CD4-positive, alpha-beta T cell (primary cell): ENCODE data around the gene SGPP1. TPM values are rescaled to one million over a fixed set of nuclear protein-coding genes. Genes with fewer than 3 reads are reported as not detected.

Experiments
- ATAC-seq: fragments of 200-7000 bp; cut with Tn5 transposase; one replicate; pipeline ENCODE4 v1.10.0; 2022; ENCODE audit warnings: mild to moderate bottlenecking; ENCODE audit not compliant: poor library complexity
- CTCF ChIA-PET: fragments of 350-600 bp; sonication (Branson Sonifier 250); formaldehyde crosslinking; loops from one replicate; lab custom pipeline; 2021; ENCODE audit warnings: antibody characterized with exemption, inconsistent platforms; lab: Charles Lee
- POLR2A ChIA-PET: fragments of 350-600 bp; sonication (Branson Sonifier 250); formaldehyde crosslinking; loops from one replicate; lab custom pipeline; 2021; ENCODE audit warnings: antibody characterized with exemption, inconsistent platforms; lab: Charles Lee
- DNase-seq, 14 experiments: peaks; one replicate each; pipeline ENCODE4 v3.0.0-alpha.2; 2013 to 2020; ENCODE audit warnings: mixed read lengths in 2 of 14
- H3K27ac ChIP-seq, 2 donors: one replicate each; pipeline versions ENCODE4 v1.5.1 to v1.7.0; 2013; ENCODE audit warnings: low read length in 2 of 2, low read depth in 1 of 2, mild to moderate bottlenecking in 1 of 2
- H3K27me3 ChIP-seq, 2 experiments: 1 replicate in 1 of 2; 2 replicates in 1 of 2; pipeline versions ENCODE4 v1.6.1 to v1.7.0; 2013; ENCODE audit warnings: low read length in 2 of 2, control low read depth in 1 of 2, mild to moderate bottlenecking in 1 of 2, moderate library complexity in 1 of 2; ENCODE audit not compliant: insufficient read depth in 2 of 2, control insufficient read depth in 1 of 2
- H3K36me3 ChIP-seq: one replicate; pipeline ENCODE4 v1.6.1; 2013; ENCODE audit warnings: low read length, control low read depth; ENCODE audit not compliant: insufficient read depth
- H3K4me1 ChIP-seq: one replicate; pipeline ENCODE4 v1.6.1; 2013; ENCODE audit warnings: low read length, control low read depth; ENCODE audit not compliant: insufficient read depth
- H3K4me3 ChIP-seq: one replicate; pipeline ENCODE4 v1.5.1; 2013; ENCODE audit warnings: mild to moderate bottlenecking, low read length, moderate library complexity
- H3K9me3 ChIP-seq, 2 experiments: 1 replicate in 1 of 2; 2 replicates in 1 of 2; pipeline versions ENCODE4 v1.6.1 to v1.7.0; 2013; ENCODE audit warnings: low read length in 2 of 2, mild to moderate bottlenecking in 2 of 2, control low read depth in 1 of 2, moderate library complexity in 1 of 2; ENCODE audit not compliant: control insufficient read depth in 1 of 2, insufficient read depth in 1 of 2
- H3K27ac Mint-ChIP-seq: one replicate; pipeline ENCODE4 v1.8.0; 2020; ENCODE audit warnings: mixed read lengths
- H3K27me3 Mint-ChIP-seq: one replicate; pipeline ENCODE4 v1.8.0; 2021; ENCODE audit warnings: mixed read lengths
- H3K36me3 Mint-ChIP-seq: one replicate; pipeline ENCODE4 v1.8.0; 2021; ENCODE audit warnings: low read depth, mixed read lengths
- H3K4me1 Mint-ChIP-seq: one replicate; pipeline ENCODE4 v1.8.0; 2021; ENCODE audit warnings: low read depth, mixed read lengths
- H3K4me3 Mint-ChIP-seq: one replicate; pipeline ENCODE4 v1.8.0; 2020; ENCODE audit warnings: mild to moderate bottlenecking, mixed read lengths
- H3K9me3 Mint-ChIP-seq: one replicate; pipeline ENCODE4 v1.8.0; 2020; ENCODE audit warnings: mixed read lengths
- intact Hi-C, 2 experiments: fragments of 100-400 bp; cut with DNase I in 1 of 2; cut with micrococcal nuclease in 1 of 2; formaldehyde crosslinking; loops; one replicate each; pipeline versions ENCODE4 v1.15.1 to v1.9.0; 2023 to 2025; cut with DNase I, micrococcal nuclease
- total RNA-seq, 174 experiments: library from RNA in 2 of 174; stranded (reverse) in 2 of 174; gene quantifications; one replicate each; pipeline ENCODE4 v1.2.3 and lab custom pipeline; 2021 to 2026
- TF ChIP-seq, protein P1 (sequence below): fragments of 200-600 bp; IDR thresholded peaks from one replicate; pipeline ENCODE4 v1.8.0; 2022; ENCODE audit warnings: antibody characterized with exemption, mild to moderate bottlenecking

SGPP1 gene
- total RNA-seq, 2 experiments from 2014 or later: 16.6 to 16.8 TPM

DNA sequence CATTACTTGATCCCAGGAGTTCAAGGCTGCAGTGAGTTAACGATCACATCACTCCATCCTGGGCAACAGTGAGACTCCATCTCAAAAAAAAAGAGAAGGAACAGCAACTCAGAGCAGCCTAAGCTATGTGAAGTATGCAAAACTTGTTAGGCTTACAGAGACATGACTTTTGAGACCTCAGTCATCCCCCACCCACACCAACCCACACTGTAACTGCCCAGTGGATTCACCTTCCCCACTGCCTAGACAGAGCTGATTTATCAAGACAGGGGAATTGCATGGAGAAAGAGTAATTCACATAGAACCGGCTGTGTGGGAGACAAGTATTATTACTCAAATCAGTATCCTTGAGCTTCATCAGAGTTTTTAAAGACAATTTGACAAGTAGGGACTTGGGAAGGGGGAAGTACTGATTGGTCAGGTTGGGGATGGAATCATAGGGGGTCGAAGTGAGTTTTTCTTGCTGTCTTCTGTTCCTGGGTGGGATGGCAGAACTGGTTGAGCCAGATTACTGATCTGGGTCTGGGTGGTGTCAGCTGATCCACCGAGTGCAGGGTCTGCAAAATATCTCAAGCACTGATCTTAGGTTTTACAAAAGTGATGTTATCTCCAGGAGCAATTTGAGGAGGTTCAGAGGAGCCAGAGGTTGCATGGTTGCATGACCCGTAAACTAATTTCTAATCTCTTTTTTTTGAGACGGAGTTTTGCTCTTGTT lies 80.0 kb downstream of the SGPP1 start:
- Histone ChIP-seq H3K27me3 (no peaks in the 10 kb centered on the region), H3K4me3 (no peak overlapping the region), H3K4me1 (peaks cover 48% of the 10 kb centered on the region), H3K27ac (no peak overlapping the region), H3K36me3 (peaks cover 2% of the 10 kb centered on the region), H3K9me3 (no peaks in the 10 kb centered on the region)
- no peaks in the 10 kb centered on the region for H3K9me3 Mint-ChIP-seq
- H3K36me3 Mint-ChIP-seq: peaks cover 35% of the 10 kb centered on the region
- peak overlapping the region; percentile 11 for H3K4me3 Mint-ChIP-seq
- intact Hi-C loops: loop anchor here (10.0 kb wide), 2 partner anchors 207 to 857 kb away; partner anchors contain the start of genes ZBTB1 (in 2 of the 2), ZBTB25 (in 2 of the 2) and SYNE2 (in 1 of the 2)
- ATAC-seq: no peak
- H3K4me1 Mint-ChIP-seq: peaks cover 43% of the 10 kb centered on the region
- POLR2A ChIA-PET: interaction anchor here (1.8 kb wide), 1 partner anchor 80 kb away, joined by 5 read pairs; the partner anchor contains the start of gene SGPP1
- CTCF ChIA-PET: no interaction called here
- no peaks in the 10 kb centered on the region for H3K27me3 Mint-ChIP-seq
- DNase-seq: no peak
- TF ChIP-seq, protein P1, sequence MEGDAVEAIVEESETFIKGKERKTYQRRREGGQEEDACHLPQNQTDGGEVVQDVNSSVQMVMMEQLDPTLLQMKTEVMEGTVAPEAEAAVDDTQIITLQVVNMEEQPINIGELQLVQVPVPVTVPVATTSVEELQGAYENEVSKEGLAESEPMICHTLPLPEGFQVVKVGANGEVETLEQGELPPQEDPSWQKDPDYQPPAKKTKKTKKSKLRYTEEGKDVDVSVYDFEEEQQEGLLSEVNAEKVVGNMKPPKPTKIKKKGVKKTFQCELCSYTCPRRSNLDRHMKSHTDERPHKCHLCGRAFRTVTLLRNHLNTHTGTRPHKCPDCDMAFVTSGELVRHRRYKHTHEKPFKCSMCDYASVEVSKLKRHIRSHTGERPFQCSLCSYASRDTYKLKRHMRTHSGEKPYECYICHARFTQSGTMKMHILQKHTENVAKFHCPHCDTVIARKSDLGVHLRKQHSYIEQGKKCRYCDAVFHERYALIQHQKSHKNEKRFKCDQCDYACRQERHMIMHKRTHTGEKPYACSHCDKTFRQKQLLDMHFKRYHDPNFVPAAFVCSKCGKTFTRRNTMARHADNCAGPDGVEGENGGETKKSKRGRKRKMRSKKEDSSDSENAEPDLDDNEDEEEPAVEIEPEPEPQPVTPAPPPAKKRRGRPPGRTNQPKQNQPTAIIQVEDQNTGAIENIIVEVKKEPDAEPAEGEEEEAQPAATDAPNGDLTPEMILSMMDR: no peak
- H3K27ac Mint-ChIP-seq: peak overlapping the region; percentile 100

DNA sequence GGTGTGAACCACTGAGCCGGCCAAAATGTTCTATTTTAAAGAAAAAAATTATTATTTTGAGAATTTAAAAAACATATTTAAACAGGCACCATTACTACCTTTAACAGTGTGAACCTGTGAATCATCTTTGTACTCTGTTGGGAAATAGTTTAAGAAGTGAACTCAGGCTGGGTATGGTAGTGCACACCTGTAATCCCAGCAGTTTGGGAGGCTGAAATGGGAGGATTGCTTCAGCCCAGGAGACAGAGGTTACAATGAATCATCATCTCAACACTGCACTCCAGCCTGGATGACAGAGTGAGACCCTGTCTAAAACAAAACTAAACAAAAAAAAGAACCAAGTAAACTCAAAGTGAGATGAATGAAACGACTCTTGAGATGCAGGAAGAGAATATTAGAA lies 83.1 kb downstream of the SGPP1 start:
- no peak overlapping the region for H3K4me3 ChIP-seq
- Mint-ChIP-seq H3K36me3 (peaks cover 34% of the 10 kb centered on the region), H3K27ac (peak overlapping the region; percentile 65), H3K9me3 (no peaks in the 10 kb centered on the region), H3K4me1 (peaks cover 34% of the 10 kb centered on the region), H3K4me3 (no peak overlapping the region), H3K27me3 (no peaks in the 10 kb centered on the region)
- intact Hi-C loops: loop anchor here (5.0 to 10.0 kb wide), 3 partner anchors 210 to 860 kb away; partner anchors contain the start of genes ZBTB1 (in 2 of the 2), ZBTB25 (in 2 of the 2) and SYNE2 (in 1 of the 2)
- ATAC-seq: no peak
- no peak for DNase-seq
- no peaks in the 10 kb centered on the region for H3K27me3 ChIP-seq
- H3K27ac ChIP-seq: no peak overlapping the region
- POLR2A ChIA-PET: interaction anchor here (1.0 kb wide), 1 partner anchor 83 kb away, joined by 4 read pairs; the partner anchor contains the start of gene SGPP1
- H3K4me1 ChIP-seq: peaks cover 33% of the 10 kb centered on the region
- H3K9me3 ChIP-seq: no peaks in the 10 kb centered on the region
- CTCF ChIA-PET: no interaction called here
- peaks cover 2% of the 10 kb centered on the region for H3K36me3 ChIP-seq
- TF ChIP-seq, protein P1: no peak

DNA sequence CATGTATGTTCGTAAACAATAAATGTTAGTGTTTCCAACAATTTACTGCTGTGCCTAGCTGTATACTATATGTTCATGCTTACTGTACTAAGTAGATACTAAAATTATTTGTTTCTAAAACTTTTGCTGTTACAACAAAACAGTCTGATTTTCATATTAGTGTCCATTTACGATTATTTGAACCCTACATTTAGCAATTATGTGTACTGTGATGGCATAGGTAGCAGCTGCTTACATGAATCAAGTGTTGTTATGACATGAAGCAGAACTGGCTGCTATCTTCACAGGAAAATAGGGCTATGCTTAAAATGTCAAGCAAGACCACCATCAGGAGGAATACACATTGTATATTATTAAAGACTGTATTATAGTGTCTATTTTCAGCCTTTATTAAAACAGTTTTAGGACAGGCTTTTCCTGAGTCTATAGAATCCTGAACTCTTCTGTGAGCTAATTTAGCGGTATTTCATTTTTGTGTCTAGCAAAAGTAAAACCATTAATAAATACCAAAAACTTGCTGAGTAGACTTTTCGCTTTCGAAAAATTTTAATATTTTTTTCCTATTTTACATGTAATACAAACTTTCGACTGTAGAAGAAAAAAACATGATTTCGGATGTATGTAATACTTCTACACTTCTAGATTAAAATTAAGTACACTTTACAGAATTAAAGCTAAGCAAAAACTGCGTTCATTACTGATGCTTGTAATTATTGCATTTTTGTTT lies 85.0 kb downstream of the SGPP1 start:
- Mint-ChIP-seq H3K36me3 (peaks cover 38% of the 10 kb centered on the region), H3K27me3 (no peaks in the 10 kb centered on the region), H3K4me3 (peak overlapping the region; percentile 91), H3K9me3 (no peaks in the 10 kb centered on the region), H3K4me1 (peaks cover 41% of the 10 kb centered on the region), H3K27ac (peak overlapping the region; percentile 91)
- CTCF ChIA-PET: interaction anchor here (0.7 to 2.5 kb wide), 9 partner anchors 8 to 864 kb away, joined by 3 to 15 read pairs (median 4); partner anchors contain the start of gene SGPP1
- Histone ChIP-seq H3K9me3 (no peaks in the 10 kb centered on the region), H3K27me3 (no peaks in the 10 kb centered on the region), H3K36me3 (peaks cover 5% of the 10 kb centered on the region), H3K4me1 (peaks cover 25% of the 10 kb centered on the region), H3K4me3 (peak overlapping the region; percentile 96), H3K27ac (peak overlapping the region; percentile 98 to 99)
- TF ChIP-seq, protein P1: no peak
- intact Hi-C loops: loop anchor here (1.0 to 10.0 kb wide), 5 partner anchors 7 to 862 kb away; partner anchors contain the start of genes ZBTB1 (in 2 of the 2), ZBTB25 (in 2 of the 2), PPP2R5E (in 1 of the 2) and SYNE2 (in 1 of the 2)
- DNase-seq (no peak), ATAC-seq (no peak)
- POLR2A ChIA-PET: interaction anchor here (0.6 to 3.9 kb wide), 26 partner anchors 9 to 897 kb away, joined by 3 to 268 read pairs (median 6); partner anchors contain the start of genes PPP2R5E, SGPP1 and ZBTB1
